Measurements from ENCODE around the gene ULK1. TPM values are rescaled to one million over a fixed set of nuclear protein-coding genes. Genes with fewer than 3 reads are reported as not detected.
"Not testable (repeated sequence)": the region's sequence is repeated elsewhere in the genome, so short reads cannot be mapped to it uniquely, and the experiment has no call there.

Gene ULK1
- total RNA-seq, 1 donor from 2014 or later: 9.6 TPM

DNA sequence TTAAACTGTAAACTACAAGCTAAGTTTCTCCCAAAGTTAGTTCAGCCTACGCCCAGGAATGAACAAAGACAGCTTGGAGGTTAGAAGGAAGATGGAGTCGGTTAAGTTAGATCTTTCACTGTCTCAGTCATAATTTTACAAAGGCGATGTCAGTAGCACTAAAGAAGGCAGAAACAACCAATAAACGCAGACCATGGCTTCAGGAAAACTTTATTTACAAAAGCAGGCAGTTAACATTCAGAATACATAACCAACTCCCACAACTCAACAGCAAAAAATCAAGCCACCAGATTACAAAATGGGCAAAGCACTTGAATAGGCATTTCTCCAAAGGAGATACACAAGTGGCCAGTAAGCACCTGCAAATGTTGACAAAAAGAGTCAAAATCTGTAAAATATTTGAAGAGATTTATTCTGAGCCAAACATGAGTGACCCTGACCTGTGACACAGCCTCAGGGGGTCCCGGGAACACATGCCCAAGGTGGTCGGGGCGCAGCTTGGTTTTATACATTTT is 8.8 kb upstream of the ULK1 start:
- DNase-seq (ENCODE audit: low spot score): no peak

DNA sequence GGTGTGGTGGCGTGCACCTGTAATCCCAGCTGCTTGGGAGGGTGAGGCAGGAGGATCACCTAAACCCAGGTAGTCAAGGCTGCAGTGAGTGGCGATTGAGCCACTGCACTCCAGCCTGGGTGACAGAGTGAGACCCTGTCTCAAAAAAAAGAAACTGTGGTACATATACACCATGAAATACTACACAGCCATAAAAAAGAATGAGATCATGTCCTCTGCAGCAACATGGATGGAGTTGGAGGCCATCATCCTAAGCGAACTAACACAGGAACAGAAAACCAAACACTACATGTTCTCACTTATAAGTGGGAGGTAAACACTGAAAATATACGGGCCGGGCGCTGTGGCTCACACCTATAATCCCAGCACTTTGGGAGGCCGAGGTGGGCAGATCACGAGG is 2.7 kb upstream of the ULK1 start:
- DNase-seq (ENCODE audit: low spot score): not testable (repeated sequence)

DNA sequence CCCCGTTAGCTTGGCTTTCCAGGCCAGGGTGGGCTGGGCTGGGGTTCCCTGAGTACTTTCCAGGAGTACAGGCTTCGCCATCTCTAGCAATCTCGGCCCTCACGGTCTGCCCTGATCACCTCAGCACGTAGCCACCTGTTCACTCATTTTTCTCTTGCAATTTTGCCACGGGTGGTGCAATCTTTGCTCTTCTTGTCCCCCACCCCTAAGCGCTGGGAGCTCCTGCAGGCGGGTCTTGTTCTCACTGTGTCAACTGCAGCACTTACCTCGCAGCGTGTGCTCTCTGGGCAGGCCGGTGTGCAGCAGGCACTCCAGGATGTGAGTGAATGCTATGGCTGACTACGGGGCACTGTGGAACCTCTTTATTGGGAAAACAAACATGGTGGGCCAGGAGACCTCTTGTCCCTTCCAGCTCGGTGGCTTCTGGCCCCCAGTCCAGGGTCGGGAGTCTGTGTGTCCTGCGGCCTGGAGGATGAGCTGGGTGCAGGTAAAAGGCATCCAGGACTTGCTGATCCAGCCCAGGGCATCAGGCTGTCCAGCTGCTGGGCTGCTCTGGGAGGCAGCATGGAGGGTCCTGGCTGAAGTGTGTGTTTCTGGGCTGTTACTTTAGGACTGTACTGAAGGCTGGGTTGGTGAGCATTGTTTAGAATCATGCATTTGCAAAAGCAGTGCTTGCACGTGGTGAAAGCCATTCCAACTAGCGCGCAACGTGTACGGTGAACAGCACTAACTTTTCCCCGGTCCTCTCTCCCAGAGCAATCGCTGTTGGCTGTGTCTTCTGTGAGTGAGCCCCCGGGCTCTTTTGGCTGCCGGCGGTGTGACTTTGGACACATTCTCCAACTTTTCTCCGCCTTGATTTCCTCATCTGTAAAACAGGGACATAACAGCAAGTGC is 1.5 kb upstream of the ULK1 start:
- no peak for DNase-seq (ENCODE audit: low spot score)

DNA sequence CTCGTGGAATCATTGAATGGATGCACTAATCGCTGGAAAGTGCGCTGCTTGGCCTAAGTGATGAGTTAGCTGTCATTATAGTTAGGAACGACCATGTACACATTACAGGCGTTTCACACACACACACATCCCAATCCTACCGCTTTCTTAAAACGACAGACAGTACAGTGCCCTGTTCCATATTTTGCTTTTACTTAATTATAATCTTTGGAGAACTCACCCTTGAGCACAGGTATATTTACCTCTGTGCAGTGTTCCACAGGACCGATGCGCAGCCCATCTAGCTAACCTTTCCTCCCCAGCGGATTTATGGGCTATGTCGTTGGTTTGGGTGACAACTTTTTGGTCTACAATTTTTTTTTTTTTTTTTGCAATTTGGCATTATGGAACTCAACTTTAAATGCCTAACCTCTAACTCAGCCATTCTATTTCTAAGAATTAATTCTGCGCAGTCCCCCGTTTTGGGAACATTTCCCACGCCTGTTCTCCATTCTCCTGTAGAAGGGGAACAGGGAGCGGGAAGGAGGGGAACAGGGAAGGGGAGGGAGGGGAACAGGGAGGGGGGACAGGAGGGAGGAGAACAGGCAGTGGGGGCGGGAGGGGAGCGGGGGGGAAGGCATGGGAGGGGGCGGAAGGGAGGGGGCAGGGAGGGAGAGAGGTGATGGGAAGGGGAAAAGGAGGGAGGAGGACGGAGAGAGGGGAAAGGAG is 663 bp upstream of the ULK1 start:
- no peak for DNase-seq (ENCODE audit: low spot score)

DNA sequence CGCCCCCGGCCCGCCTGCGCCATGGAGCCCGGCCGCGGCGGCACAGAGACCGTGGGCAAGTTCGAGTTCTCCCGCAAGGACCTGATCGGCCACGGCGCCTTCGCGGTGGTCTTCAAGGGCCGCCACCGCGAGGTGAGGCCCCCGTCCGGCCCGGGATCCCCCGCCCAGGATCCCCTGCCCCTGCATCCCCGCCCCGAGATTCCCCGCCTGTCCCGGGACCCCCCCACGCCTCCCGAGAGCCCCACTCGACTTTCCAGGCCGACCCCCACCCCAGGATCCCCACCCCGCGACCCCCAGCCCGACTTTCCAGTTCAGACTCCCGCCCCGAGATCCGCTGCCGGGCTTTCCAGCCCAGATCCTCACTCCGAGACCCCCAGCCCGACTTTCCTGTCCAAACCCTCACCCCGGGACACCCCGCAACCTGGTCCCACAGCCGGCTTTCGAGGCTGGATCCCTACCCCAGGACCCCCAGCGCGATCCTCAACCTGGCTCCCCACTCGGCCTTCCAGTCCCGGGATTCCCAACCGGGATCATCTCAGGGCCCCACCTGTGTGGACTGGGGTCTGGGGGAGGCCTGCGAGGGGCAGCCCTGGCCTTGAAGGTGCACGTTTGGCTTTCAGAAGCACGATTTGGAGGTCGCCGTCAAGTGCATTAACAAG is 688 bp downstream of the ULK1 start:
- DNase-seq (ENCODE audit: low spot score): no peak

DNA sequence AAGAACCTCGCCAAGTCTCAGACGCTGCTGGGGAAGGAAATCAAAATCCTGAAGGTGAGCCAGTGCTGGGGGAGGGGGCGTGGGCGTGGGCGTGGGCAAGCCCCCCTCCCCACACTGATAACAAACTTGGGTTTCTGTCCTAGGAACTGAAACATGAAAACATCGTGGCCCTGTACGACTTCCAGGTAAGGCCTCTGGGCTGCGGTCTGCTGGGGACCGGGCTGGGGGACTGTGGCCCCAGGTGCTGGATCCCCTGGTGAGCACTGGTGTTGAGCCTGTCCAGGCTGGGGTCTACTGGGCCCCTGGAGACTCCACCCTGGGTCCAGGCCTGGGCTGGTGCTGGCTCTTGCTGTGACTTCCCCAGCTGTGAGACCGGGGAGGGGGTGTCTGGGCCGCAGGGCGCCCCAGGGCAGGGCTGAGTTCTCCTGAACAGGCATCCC is 1.2 kb downstream of the ULK1 start:
- no peak for DNase-seq (ENCODE audit: low spot score)

DNA sequence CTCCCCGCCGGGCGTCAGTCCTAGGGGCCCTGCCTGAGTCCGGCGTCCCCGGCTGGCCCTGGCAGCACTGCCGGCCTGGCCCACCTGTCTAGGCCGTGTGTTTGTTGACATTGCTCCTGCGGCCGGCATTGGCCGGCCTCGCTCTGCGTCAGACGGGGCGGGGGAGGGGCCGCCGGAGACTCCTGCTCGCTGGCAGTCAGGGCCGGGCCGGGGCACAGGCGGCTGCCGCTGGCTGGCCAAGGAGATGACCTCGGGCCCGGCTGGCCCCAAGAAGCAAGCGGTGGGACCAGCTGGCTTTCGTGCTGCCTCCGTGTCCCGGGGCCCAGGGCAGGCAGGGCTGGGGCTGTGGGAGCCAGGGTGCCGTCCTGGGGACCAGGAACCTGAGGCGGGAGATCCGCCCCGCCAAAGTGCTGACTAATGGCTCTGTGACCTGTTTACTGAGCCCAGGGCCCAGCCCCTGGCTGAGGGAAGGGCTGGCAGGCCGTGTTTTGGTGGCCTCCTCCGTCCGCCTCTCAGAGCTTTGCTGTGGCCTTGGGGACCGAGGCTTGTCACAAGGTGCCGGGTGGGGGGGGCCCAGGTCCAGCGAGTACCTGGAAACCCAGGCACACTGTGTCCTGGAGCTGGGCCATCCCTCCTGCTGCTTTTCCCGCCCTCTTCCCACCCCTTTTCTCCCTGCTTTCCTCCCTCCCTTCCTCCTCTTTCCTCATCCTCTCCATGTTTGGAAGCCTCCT is 1.8 kb downstream of the ULK1 start:
- peak; percentile 87 for DNase-seq (ENCODE audit: low spot score)

DNA sequence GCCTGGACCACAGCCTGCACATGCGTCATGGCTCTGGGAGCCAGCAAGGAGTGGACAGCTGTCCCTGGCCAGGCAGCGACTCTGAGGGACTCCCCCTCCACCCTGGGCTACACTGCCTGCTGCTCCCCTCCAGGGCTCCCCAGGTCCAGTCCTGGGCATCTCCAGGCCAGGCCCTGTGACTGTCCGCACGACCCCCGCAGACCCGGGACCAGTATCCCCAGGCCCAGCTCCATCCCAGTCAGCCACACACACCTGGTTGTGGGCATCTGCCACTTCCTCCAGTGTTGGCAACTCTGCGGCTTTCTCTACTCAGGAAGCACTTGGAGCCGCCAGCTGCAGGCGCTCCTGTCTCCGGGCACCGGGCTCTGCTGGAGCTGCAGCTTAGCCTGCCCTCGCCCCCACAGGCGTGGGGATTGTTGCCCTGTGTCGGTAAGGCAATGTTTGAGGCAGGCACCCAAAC is 2.4 kb downstream of the ULK1 start:
- DNase-seq (ENCODE audit: low spot score): no peak

DNA sequence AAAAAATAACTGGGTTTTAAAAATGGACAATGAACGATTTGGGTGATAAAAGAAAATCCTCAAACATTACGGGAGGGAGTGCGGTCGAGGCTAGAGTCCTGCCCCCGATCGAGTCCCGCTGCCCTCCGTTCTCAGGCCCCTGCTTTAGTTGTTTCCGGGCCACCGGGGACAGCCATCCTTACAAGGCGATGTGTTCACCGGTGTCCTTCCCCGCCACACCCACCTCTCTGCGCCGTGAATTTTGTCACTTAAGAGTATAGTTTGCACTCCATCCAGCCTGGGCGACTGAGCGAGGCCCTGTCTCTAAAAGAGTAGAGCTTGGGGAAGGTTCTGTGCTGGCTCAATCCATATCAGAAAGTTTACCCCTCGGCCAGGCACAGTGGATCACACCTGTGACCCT is 2.9 kb downstream of the ULK1 start:
- DNase-seq (ENCODE audit: low spot score): no peak

DNA sequence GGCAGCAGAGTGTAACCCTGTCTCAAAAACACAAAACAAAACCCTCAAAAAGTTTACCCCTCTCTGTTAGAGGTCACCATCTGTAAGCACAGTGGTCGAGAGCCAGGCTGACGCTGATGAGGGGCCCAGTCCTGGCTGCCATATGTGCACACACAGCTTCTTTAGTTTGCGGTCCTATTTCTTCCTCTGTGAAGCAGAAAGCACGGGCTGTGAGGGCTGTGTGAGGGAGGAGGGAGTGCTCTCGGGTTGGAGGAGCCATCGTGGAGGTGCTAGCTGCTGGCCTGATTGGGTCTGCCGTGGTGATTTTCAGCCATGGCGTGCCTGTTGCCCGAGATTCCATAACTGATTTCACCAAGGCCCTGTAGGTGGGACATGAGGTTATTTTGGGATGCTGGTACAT is 3.5 kb downstream of the ULK1 start:
- DNase-seq (ENCODE audit: low spot score): no peak

DNA sequence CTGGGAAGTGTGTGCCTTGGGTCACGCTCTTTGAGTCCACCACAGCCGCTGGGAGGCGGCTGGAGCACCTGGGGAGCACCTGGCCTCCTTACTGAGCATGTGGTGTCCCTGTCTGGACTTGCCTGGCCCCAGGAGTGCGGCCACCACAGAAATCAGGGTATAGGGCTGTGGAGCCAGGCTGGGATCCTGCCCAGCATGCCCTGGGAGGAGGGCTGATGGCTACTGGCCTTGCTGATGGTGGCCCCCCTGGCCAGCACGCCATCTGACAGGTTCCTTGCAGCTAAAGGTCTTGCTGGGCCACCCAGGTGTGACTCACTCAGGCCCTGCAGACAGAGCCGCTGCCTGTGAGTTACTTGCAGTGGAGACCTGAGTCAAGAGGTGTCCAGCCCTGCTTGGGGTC is 6.0 kb downstream of the ULK1 start:
- no peak for DNase-seq (ENCODE audit: low spot score)

DNA sequence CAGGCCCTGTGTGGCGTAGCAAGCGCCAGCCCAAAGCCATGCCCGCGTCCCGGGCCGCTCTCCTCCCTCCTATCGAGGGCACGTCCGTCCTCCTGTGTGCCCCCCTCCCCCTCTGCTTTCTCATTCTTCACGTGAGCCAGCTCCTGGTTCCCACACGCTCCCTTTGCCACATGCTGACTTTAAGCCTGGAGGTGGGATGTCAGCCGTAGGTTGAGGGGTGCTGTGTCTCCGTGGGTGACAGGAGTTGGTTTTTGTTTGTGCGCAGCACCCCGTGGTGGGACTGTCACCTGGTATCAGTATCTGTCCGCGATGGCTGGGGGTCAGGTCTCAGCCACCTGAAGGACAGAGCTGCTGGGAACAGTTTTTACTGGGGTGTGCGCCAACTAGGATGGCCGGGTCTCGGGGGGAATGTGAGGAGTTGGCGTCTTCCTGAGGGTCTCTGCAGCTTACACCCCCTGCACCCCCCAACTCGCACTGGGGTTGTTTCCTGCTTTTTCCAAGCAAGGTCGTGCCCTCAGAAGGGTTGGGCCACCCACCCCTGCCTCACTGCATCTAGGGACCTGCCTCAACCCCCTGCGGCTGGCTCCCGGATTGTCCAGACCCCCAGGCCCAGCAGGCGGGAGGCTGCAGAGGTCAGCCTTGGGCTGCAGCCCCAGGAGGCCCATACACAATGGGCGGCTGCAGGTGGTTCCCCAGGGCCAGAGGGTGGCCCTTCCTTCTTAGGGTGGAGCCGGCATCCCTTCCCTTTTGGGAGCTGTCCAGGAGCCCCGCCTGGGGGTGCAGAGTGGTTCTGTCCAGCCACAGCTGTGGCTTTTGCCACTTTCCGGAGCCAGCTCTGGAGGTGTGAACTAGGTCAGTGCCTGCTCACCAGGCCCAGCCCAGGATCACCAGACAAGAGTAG is 7.3 kb downstream of the ULK1 start:
- no peak for DNase-seq (ENCODE audit: low spot score)

DNA sequence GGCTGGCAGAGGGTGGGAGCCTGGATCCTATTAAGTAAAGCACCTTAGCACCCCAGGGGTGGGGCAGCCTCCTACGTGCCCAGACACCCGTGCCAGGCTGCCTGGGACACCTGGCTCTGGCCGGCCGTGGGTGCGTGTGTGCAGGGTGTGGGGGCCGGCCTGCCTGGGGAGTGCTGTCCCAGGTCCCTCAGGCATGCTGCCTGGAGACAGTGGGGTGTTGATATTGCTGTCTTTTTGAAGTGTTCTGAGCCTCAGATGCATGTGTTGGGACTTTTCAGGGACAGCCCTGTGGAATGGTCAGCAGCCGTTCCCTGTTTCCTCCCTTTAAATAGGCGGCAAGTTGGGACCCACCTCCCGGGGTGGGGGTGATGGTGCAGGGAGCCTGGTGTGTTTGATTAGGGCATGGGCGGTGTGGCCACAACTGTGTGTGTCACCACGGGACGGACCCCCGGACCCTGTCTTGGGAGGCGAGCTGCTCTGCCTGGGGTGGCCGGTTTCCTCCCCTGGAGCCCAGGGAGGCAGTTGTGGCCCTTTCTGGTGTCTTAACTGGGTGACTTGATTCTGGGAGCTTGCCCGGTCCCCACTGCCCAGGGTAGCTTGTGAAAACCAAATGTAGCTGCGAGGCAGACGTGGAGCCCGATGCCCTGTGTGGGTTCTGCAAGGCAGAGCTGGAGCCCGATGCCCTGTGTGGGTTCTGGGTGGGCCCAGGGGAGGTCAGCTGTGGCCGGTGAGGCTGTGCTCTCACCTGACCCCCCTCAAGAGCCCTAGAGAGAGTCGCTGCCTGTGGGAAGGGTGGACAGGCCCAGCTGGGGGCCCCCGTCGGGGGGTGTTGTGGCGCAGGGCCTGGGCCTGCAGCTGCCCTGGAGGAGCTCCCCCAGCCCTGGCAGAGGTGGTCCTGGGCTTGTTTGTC is 8.2 kb downstream of the ULK1 start:
- DNase-seq (ENCODE audit: low spot score): no peak

DNA sequence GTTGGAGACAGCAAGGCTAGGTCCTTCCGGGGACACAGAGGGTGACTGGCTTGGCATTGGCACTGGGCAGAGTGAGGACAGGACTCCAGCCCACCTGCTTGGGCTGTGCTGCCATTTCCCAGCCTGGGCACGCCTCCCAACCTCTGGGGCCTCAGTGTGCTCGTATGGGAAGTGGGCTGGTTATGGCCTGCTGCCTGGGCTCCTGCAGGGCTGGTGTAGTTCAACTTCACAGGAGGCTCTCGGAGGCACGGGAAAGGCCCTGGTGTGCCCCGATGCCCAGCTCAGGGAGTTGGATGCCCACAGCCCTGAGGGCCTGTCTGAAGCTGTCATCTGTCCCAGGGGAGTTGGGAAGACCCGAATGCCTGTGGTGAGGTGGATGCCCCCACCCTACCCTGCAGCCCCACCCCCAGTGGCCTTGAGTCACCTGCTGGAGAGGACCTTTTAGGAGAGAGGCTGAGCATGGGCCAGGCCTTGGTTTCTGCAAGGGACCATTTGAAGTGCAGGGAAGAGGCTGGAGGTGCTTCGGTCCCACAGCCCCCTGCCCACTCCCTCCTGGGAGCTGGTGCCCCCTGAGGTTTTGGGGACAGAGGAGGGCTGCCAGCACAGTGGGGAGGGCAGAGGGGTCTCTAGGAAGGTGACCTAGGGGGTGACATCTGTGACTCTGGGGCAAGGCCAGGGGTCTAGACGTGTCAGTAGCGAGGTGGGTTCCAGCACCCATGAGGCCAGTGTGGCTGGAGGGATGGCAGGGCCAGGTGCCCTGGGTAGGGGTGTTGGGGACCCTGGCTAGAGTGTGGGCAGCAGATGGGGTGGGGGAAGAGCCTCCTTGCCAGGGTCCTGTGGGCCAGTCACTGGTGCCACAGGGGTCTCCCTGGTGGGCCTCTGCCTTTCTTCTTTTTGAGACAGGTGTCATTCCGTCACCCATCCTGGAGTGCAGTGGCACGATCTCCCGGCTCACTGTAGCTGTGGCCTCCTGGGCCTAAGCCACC is 9.1 kb downstream of the ULK1 start:
- DNase-seq (ENCODE audit: low spot score): no peak

DNA sequence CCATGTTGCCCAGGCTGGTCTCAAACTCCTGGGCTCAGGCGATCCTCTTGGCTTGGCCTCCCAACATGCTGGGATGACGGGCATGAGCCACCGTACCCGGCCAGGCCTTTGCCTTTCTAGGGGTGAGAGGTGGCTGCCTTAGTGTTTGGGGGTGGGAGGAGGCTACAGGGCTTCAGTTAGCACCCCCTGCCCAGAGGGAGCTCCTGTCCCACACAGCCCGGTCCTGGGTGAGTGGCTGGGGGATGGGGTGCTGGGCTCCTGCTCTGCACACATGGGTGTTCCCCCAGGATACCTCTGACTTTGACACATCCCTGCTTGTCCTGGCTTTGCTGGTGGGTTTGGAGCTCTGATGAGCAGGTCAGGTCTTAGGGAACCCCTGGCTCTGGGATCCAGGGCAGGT is 9.9 kb downstream of the ULK1 start:
- DNase-seq (ENCODE audit: low spot score): no peak

DNA sequence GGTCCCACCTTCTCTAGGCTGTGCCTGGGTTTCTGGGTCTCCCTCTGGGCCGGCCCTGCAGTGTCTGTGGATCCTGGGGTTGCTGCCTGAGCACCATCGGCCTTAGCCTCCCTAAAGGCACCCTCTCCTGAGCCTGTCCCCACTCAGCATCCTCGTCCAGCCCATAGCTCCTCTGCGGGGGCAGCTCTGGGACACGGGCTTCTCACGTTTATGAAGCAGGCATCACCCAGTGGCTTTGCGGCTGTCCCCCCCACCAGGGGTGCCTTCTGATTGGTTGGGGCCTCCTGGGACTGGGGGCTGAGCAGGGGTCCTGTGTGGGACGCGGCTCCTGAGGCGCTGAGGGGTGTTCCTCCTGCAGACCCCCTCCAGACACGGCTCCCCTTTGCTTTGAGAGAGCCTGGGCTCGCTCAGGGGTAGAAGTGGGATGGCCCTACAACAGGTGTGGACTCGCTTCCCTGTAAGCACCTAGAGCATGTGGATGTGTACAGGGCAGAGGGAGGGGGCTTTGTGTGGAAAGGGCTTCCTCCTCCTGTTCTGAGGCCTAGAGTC is 10.7 kb downstream of the ULK1 start:
- no peak for DNase-seq (ENCODE audit: low spot score)

DNA sequence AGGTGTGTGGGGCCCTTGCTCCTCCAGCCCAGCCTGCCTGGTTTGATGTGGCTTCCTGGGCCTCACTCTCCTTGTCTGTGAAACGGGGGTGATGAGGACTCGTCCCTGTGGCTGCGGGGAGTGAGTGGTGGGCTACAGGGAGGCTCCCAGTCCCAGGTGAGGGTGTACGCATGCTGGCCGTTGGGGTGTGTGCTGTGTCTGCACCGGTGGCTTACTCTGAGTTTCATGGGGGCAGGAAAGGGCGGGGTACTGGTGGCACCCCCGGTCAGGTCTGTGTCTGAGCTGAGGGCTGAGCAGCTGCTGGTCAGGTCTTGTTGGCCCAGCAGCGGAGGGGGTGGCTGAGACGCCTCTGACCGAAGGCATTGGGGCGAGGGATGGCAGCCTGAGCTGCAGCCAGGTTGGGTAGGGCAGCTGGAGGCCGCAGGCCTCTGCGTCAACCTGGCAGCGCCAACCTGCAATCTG is 11.2 kb downstream of the ULK1 start:
- no peak for DNase-seq (ENCODE audit: low spot score)

Measured in umbilical cord (tissue), 2 donors.